Cardiac fibroblast (primary cell): ENCODE data around the gene PDIK1L.
A peak's percentile ranks its signal among the peaks of the same experiment; 100 is the strongest.
"Not testable (repeated sequence)": the region's sequence is repeated elsewhere in the genome, so short reads cannot be mapped to it uniquely, and the experiment has no call there.

Source experiments
- DNase-seq, 2 donors: peaks; one replicate each; pipeline versions ENCODE4 v3.0.0 to v3.0.0-alpha.2; 2010; ENCODE audit warnings: low read depth in 2 of 2
- H3K4me3 ChIP-seq, 2 donors: replicated peaks in 1 of 2; 1 replicate in 1 of 2; 2 replicates in 1 of 2; pipeline ENCODE4 v1.5.1; 2011; ENCODE audit warnings: low read depth in 2 of 2, low read length in 2 of 2, mild to moderate bottlenecking in 2 of 2, moderate library complexity in 1 of 2
- CTCF ChIP-seq: IDR thresholded peaks from one replicate; pipeline ENCODE4 v1.5.1; 2011; ENCODE audit warnings: low read depth, mild to moderate bottlenecking, low read length, inconsistent platforms

The PDIK1L gene

DNA sequence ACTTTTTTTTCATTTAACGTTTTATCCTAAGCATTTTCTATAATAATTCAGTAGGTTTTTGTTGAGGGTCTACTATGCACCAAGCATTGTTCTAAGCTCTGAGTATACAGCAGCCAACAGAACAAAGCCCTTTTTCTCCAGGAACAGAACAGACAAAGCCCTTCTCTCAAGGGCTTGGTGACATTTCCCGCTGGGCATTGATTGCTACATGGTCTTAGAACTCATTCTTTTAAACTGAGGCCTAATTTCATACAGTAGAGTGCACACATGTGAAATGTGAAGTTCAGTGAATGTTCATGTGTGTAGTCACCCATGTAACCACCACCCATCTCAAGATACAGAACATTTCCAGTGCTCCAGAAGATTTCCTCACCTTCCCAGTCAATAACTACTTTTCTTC lies 15.2 kb upstream of the PDIK1L start:
- no peak overlapping the region for H3K4me3 ChIP-seq
- TF ChIP-seq CTCF = no peak
- no peak for DNase-seq

DNA sequence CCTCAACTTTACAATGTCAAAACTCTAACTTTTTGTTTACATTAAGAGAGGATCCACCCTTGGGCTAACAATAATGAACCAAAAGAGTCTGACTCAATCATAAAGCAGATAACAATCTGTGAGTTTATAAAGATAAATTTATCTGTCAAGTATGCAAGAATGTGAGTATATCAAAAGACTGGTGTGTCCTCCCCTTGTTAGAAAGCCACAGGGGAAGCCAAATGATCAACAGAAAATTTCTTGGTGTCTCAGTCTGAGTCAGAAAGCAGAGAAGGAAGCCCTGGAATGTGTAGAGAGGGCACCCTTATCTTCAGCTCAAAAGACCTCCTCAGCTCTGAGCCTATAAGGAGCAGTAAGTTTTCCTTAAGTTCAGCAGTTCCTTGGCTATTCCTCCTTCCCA lies 13.9 kb upstream of the PDIK1L start:
- peak; percentile 36 to 43 for DNase-seq
- no peak overlapping the region for H3K4me3 ChIP-seq
- TF ChIP-seq CTCF = no peak

DNA sequence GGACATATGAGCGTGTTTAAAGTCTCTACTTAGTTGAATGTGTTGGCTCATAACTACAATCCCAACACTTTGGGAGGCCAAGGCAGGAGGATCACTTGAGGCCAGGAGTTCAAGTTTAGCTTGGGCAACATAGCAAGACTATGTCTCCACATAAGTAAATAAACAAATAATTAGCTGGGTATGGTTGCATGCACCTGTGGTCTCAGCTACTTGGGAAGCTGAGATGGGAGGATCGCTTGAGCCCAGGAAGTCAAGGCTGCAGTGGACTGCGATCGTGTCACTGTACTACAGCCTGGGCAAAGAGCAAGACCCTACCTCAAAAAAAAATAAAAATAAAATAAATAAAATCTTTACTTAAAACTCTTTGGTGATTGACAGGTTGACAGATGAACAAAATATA lies 13.0 kb upstream of the PDIK1L start:
- TF ChIP-seq CTCF = no peak
- no peak overlapping the region for H3K4me3 ChIP-seq
- no peak for DNase-seq

- no peak for DNase-seq
- no peak overlapping the region for H3K4me3 ChIP-seq
- TF ChIP-seq CTCF = no peak
Measured at GRCh38 chr1:26099780-26100179, 11.8 kb upstream of the PDIK1L start.

- H3K4me3 ChIP-seq, DNase-seq: not testable (repeated sequence)
Measured at GRCh38 chr1:26100204-26100603, 11.4 kb upstream of the PDIK1L start.

DNA sequence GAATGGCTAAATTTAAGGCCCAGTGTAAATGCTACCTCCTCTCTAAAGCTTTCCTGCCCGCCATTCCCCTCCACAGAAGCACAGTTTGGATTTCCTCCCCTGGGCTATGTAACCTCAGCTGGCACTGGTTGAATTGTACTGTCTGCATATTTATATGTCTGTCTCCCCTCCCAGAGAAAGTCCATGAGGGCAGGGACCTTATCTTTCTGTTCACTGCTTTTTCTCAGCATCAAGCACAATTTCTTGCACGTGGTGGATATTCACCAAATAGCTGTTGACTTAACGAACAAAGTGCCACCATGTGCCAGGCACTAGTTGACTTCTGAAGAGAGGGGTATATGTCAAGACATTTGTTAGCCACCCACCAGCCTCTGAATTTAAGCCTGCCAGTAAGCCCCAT lies 9.5 kb upstream of the PDIK1L start:
- no peak for TF ChIP-seq CTCF
- no peak for DNase-seq
- H3K4me3 ChIP-seq = no peak overlapping the region

GRCh38 chr1:26102526-26102925 lies 9.1 kb upstream of the PDIK1L start:
- TF ChIP-seq CTCF = no peak
- DNase-seq = peak; percentile 15 to 37
- H3K4me3 ChIP-seq = no peak overlapping the region

DNA sequence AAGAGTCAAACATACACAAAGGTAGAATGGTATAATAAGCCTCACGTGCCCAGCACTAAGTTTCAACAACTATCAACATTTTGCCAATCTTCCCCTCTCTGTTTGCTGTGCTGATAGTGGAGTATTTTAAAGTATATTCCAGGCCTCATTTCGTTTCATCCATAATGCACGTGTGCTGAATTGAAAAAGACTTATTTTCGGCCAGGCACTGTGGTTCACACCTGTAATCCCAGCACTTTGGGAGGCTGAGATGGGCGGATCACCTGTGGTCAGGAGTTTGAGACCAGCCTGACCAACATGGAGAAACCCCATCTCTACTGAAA lies 6.4 kb upstream of the PDIK1L start:
- not testable (repeated sequence) for H3K4me3 ChIP-seq, DNase-seq
